ENCODE measurements around the gene LRRC52.

DNA sequence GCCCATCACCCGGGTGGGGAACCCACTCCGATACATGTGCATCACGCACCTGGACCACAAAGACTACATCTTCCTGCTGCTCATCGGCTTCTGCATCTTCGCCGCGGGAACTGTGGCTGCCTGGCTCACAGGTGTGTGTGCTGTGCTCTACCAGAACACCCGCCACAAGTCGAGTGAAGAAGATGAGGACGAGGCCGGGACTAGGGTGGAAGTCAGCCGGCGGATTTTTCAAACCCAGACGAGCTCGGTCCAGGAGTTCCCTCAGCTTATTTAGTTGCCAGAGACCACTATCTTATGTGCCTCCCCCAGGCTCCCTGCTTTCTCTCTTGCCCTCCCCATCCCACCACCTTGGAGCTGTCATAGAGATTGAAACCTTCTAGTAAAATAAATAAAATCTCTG lies 19.8 kb downstream of the LRRC52 start:
- TF ChIP-seq SMARCB1 (IDR thresholded peaks at IDR 0.05; ENCODE audit: insufficient read length, low read depth) (no peak), NFE2 (IDR thresholded peaks at IDR 0.05; ENCODE audit: low read depth) (no peak), ZNF780A (CRISPR knock-in tag; IDR thresholded peaks at IDR 0.05) (no peak), SAFB2 (IDR thresholded peaks at IDR 0.05; ENCODE audit: borderline replicate concordance, low read depth, low read length, severe bottlenecking) (no peak)
- TF ChIP-seq, protein P1, sequence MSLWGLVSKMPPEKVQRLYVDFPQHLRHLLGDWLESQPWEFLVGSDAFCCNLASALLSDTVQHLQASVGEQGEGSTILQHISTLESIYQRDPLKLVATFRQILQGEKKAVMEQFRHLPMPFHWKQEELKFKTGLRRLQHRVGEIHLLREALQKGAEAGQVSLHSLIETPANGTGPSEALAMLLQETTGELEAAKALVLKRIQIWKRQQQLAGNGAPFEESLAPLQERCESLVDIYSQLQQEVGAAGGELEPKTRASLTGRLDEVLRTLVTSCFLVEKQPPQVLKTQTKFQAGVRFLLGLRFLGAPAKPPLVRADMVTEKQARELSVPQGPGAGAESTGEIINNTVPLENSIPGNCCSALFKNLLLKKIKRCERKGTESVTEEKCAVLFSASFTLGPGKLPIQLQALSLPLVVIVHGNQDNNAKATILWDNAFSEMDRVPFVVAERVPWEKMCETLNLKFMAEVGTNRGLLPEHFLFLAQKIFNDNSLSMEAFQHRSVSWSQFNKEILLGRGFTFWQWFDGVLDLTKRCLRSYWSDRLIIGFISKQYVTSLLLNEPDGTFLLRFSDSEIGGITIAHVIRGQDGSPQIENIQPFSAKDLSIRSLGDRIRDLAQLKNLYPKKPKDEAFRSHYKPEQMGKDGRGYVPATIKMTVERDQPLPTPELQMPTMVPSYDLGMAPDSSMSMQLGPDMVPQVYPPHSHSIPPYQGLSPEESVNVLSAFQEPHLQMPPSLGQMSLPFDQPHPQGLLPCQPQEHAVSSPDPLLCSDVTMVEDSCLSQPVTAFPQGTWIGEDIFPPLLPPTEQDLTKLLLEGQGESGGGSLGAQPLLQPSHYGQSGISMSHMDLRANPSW (CRISPR knock-in tag; IDR thresholded peaks at IDR 0.05): no peak
